HepG2 (cell line): ENCODE results near the gene SMARCA2. TPM values are rescaled to one million over a fixed set of nuclear protein-coding genes. Genes with fewer than 3 reads are reported as not detected.

Experiments used
- ATAC-seq: fragments of 200-7000 bp; cut with Tn5 transposase; 3 replicates; pipeline ENCODE4 v1.9.1; 2020; ENCODE audit warnings: mild to moderate bottlenecking, moderate library complexity
- BruUV-seq: library from RNA; stranded (reverse); fragments of 400-500 nt; replicated peaks from 2 replicates; lab custom pipeline; 2021; lab: Mats Ljungman, UMichigan
- CTCF ChIA-PET: fragments of 300-600 bp; formaldehyde crosslinking; extraction: SDS; loops from one replicate; lab custom pipeline; 2021; ENCODE audit warnings: low total read pairs, inconsistent platforms, low intra/inter-chr PET ratio; lab: Yijun Ruan, JAX
- POLR2A ChIA-PET: fragments of 350-600 bp; sonication (Branson Sonifier 250); formaldehyde crosslinking; loops from one replicate; lab custom pipeline; 2020; ENCODE audit warnings: antibody characterized with exemption, inconsistent platforms; lab: Yijun Ruan, JAX
- DNase-seq: peaks from one replicate; pipeline ENCODE4 v3.0.0-alpha.2; 2015; ENCODE audit warnings: low spot score
- FAIRE-seq: peaks from 3 replicates; lab custom pipeline; 2011; peaks lifted over from hg19 to GRCh38; lab: Jason Lieb, UNC
- H2AFZ ChIP-seq: one replicate; pipeline ENCODE4 v1.6.1; 2011; ENCODE audit warnings: low read length, inconsistent platforms
- H3K27ac ChIP-seq: fragments of 300-600 bp; 3 replicates; pipeline ENCODE4 v1.8.0; 2011; ENCODE audit warnings: mixed run types, mild to moderate bottlenecking, mixed read lengths, low read length, inconsistent platforms; ENCODE audit not compliant: insufficient read depth; ENCODE audit errors: extremely low read length
- H3K27me3 ChIP-seq, 2 experiments: fragments of 200-600 bp in 1 of 2; 2 replicates in 1 of 2; 3 replicates in 1 of 2; pipeline versions ENCODE4 v1.6.0 to v1.8.0; 2011; ENCODE audit warnings: low read length in 2 of 2, mild to moderate bottlenecking in 2 of 2, moderate library complexity in 2 of 2, inconsistent platforms in 1 of 2; ENCODE audit not compliant: insufficient read depth in 2 of 2, control insufficient read depth in 1 of 2
- H3K36me3 ChIP-seq, 2 experiments: fragments of 200-600 bp in 1 of 2; replicated peaks in 1 of 2; 2 replicates in 1 of 2; 3 replicates in 1 of 2; pipeline versions ENCODE4 v1.5.1 to v1.8.0; 2011; ENCODE audit warnings: low read length in 2 of 2, inconsistent platforms in 1 of 2; ENCODE audit not compliant: insufficient read depth in 2 of 2, control insufficient read depth in 1 of 2
- H3K4me1 ChIP-seq: 2 replicates; pipeline ENCODE4 v1.5.1; 2012; ENCODE audit warnings: low read length, inconsistent platforms; ENCODE audit not compliant: insufficient read depth
- H3K4me2 ChIP-seq: 2 replicates; pipeline ENCODE4 v1.6.0; 2011; ENCODE audit warnings: low read depth, low read length, inconsistent platforms
- H3K4me3 ChIP-seq, 3 experiments: fragments of 200-600 bp in 1 of 3; sonication (generic), shearing (Covaris generic) in 1 of 3; replicated peaks in 1 of 3; 2 replicates each; pipeline ENCODE4 v1.5.1; 2011 to 2016; ENCODE audit warnings: low read length in 3 of 3, inconsistent platforms in 2 of 3, low read depth in 2 of 3, mild to moderate bottlenecking in 2 of 3, control low read depth in 1 of 3, mixed read lengths in 1 of 3; ENCODE audit not compliant: insufficient read depth in 1 of 3
- H3K79me2 ChIP-seq: one replicate; pipeline ENCODE4 v1.6.1; 2011; ENCODE audit warnings: low read length, inconsistent platforms; ENCODE audit not compliant: insufficient read depth
- H3K9ac ChIP-seq: 2 replicates; pipeline ENCODE4 v1.6.0; 2011; ENCODE audit warnings: mild to moderate bottlenecking, low read depth, low read length, inconsistent platforms; ENCODE audit not compliant: insufficient read depth
- H3K9me3 ChIP-seq: 2 replicates; pipeline ENCODE4 v1.5.1; 2012; ENCODE audit warnings: mild to moderate bottlenecking, low read length
- H4K20me1 ChIP-seq: 2 replicates; pipeline ENCODE4 v1.6.0; 2011; ENCODE audit warnings: inconsistent platforms, mild to moderate bottlenecking, low read length, moderate library complexity; ENCODE audit not compliant: insufficient read depth
- KDM2A ChIP-seq: sonication (generic); formaldehyde crosslinking; IDR thresholded peaks from 2 replicates; pipeline ENCODE4 v1.4.0; 2020; ENCODE audit warnings: low read depth, missing genetic modification reagents, borderline replicate concordance
- PCBP2 ChIP-seq: fragments of 200-400 bp; formaldehyde crosslinking; optimal IDR thresholded peaks from 2 replicates; pipeline ENCODE3; 2018; ENCODE audit warnings: low read length, low read depth; ENCODE audit not compliant: poor library complexity, severe bottlenecking
- SP1 ChIP-seq, 2 experiments: fragments of 450-650 bp in 1 of 2; sonication (generic) in 1 of 2; formaldehyde crosslinking in 1 of 2; IDR thresholded peaks; 2 replicates each; pipeline versions ENCODE4 v1.4.0 to v1.6.1; 2016 to 2020; ENCODE audit warnings: missing genetic modification reagents in 1 of 2
- ZBTB21 ChIP-seq: sonication (generic); formaldehyde crosslinking; IDR thresholded peaks from 2 replicates; pipeline ENCODE4 v1.4.0; 2020; ENCODE audit warnings: missing genetic modification reagents
- ZNF180 ChIP-seq: sonication (generic); formaldehyde crosslinking; IDR thresholded peaks from 2 replicates; pipeline ENCODE4 v1.4.0; 2020; ENCODE audit warnings: low read depth, missing genetic modification reagents, borderline replicate concordance
- ZNF496 ChIP-seq: sonication (generic); formaldehyde crosslinking; IDR thresholded peaks from 2 replicates; pipeline ENCODE4 v1.8.1; 2023; ENCODE audit warnings: mild to moderate bottlenecking, moderate library complexity, missing genetic modification reagents; ENCODE audit not compliant: insufficient replicate concordance
- WGBS: methylation state at CpG from one replicate; pipeline ENCODE4 v1.1.6; 2017; ENCODE audit warnings: low lambda C conversion rate; 5-methylcytosine and 5-hydroxymethylcytosine counted together
- in situ Hi-C: cut with HindIII; loops from 2 replicates; pipeline ENCODE4 v1.10.0; 2017; ENCODE audit warnings: low pct_unique_long_range_greater_than_20kb; ENCODE audit not compliant: extremely low pct_ligation_motif_present
- intact Hi-C: fragments of 100-400 bp; cut with micrococcal nuclease; formaldehyde crosslinking; loops from one replicate; pipeline ENCODE4 v1.10.0; 2022; ENCODE audit not compliant: unreplicated experiment
- polyA plus RNA-seq, 8 experiments: library from polyadenylated mRNA; depleted of rRNA in 3 of 8; stranded (reverse) in 7 of 8; unstranded in 1 of 8; fragments of >200 nt; fragmentation: Illumina TruSeq in 4 of 8; extraction: Trizol in 4 of 8; gene quantifications; 2 replicates each; pipeline versions ENCODE4 v1.2.1 to v1.2.3, GENCODE V29; 2011 to 2016; ENCODE audit warnings: low read depth in 4 of 8, missing spikeins in 1 of 8, mixed read lengths in 1 of 8; ENCODE audit not compliant: insufficient read depth in 1 of 8
- total RNA-seq, 5 experiments: library from RNA; depleted of rRNA; stranded (reverse); fragments of >200 nt; fragmentation: Illumina TruSeq; extraction: Trizol; gene quantifications; 2 replicates each; pipeline ENCODE4 v1.2.3, GENCODE V29; 2016; ENCODE audit warnings: low read depth in 1 of 5
- TF ChIP-seq, protein P1 (sequence below): IDR thresholded peaks from 2 replicates; pipeline ENCODE4 v1.6.1; 2016; ENCODE audit warnings: mild to moderate bottlenecking, missing biosample characterization, missing genetic modification reagents
- TF ChIP-seq, protein P2 (sequence below): sonication (generic); formaldehyde crosslinking; IDR thresholded peaks from 2 replicates; pipeline ENCODE4 v1.4.0; 2020; ENCODE audit warnings: missing genetic modification reagents
- TF ChIP-seq, protein P3 (sequence below): sonication (generic); formaldehyde crosslinking; IDR thresholded peaks from 2 replicates; pipeline ENCODE4 v1.5.0; 2020; ENCODE audit warnings: missing genetic modification reagents, mild to moderate bottlenecking, borderline replicate concordance

SMARCA2 gene
- total and polyA plus RNA-seq, 2 of the 13 experiments (the other 11 are each of a cell fraction or from before 2014, with no cell fraction given), result 22.5 to 23.7 TPM

DNA sequence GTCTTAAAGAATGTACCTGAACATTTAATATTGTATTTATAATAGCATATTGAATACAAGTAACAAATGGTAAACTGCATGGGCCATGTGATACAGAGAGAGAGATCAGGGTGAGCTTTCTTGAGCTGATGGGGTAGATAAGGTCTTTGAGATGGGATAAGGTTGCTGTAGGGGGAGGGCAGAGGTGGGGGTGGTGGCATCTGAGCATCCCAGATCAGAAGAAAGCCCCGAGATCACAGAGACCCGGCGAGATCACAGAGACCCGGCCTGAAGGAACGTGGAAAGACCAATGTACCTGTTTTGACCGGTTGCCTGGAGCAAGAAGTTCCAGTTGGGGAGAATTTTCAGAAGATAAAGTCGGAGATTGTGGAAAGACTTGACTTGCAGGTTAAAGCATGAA, 6.6 kb downstream of the SMARCA2 start:
- POLR2A ChIA-PET, result no interaction called here
- Histone ChIP-seq H3K4me3 (no peak overlapping the region), H4K20me1 (no peaks in the 10 kb centered on the region), H3K27ac (no peak overlapping the region), H3K4me2 (no peak overlapping the region), H3K4me1 (peaks cover 29% of the 10 kb centered on the region), H3K9ac (no peak overlapping the region), H3K36me3 (no peaks in the 10 kb centered on the region), H2AFZ (no peak overlapping the region), H3K27me3 (no peaks in the 10 kb centered on the region; a peak in 1 of 5 replicates), H3K9me3 (no peaks in the 10 kb centered on the region), H3K79me2 (peaks cover 32% of the 10 kb centered on the region)
- in situ Hi-C loops (loop anchor here (25.0 kb wide), 1 partner anchor 816 kb away; the partner anchor contains the start of gene PUM3), intact Hi-C loops (no loop called here)
- BruUV-seq, result no TSS peak
- no peak for DNase-seq
- FAIRE-seq, result no peak
- TF ChIP-seq ZNF180 (CRISPR knock-in tag) (no peak), ZNF496 (CRISPR knock-in tag) (no peak), KDM2A (no peak), ZBTB21 (CRISPR knock-in tag) (no peak), PCBP2 (no peak), SP1 (IDR thresholded peaks at IDR 0.05) (no peak), SP1 (CRISPR knock-in tag; IDR thresholded peaks at IDR 0.05) (no peak)
- TF ChIP-seq, protein P1, sequence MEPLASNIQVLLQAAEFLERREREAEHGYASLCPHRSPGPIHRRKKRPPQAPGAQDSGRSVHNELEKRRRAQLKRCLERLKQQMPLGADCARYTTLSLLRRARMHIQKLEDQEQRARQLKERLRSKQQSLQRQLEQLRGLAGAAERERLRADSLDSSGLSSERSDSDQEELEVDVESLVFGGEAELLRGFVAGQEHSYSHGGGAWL (CRISPR knock-in tag), result no peak
- TF ChIP-seq, protein P2, sequence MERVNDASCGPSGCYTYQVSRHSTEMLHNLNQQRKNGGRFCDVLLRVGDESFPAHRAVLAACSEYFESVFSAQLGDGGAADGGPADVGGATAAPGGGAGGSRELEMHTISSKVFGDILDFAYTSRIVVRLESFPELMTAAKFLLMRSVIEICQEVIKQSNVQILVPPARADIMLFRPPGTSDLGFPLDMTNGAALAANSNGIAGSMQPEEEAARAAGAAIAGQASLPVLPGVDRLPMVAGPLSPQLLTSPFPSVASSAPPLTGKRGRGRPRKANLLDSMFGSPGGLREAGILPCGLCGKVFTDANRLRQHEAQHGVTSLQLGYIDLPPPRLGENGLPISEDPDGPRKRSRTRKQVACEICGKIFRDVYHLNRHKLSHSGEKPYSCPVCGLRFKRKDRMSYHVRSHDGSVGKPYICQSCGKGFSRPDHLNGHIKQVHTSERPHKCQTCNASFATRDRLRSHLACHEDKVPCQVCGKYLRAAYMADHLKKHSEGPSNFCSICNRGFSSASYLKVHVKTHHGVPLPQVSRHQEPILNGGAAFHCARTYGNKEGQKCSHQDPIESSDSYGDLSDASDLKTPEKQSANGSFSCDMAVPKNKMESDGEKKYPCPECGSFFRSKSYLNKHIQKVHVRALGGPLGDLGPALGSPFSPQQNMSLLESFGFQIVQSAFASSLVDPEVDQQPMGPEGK, result no peak
- TF ChIP-seq, protein P3, sequence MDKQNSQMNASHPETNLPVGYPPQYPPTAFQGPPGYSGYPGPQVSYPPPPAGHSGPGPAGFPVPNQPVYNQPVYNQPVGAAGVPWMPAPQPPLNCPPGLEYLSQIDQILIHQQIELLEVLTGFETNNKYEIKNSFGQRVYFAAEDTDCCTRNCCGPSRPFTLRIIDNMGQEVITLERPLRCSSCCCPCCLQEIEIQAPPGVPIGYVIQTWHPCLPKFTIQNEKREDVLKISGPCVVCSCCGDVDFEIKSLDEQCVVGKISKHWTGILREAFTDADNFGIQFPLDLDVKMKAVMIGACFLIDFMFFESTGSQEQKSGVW (CRISPR knock-in tag), result no peak
- no peak for ATAC-seq
- CTCF ChIA-PET, result no interaction called here
- 83% methylated on average over 7 of the region's 7 CpGs for WGBS
